Measurements from ENCODE around the gene BABAM2. TPM values are rescaled to one million over a fixed set of nuclear protein-coding genes. Genes with fewer than 3 reads are reported as not detected.

Gene BABAM2
- polyA plus RNA-seq, 4 donors = 30.1 to 59.3 (median 55.6) TPM

GRCh38 chr2:28268386-28268785, 377.9 kb downstream of the BABAM2 start:
- DNase-seq (ENCODE audit: low read depth in 4 of 4, low spot score in 3 of 4) = no peak

DNA sequence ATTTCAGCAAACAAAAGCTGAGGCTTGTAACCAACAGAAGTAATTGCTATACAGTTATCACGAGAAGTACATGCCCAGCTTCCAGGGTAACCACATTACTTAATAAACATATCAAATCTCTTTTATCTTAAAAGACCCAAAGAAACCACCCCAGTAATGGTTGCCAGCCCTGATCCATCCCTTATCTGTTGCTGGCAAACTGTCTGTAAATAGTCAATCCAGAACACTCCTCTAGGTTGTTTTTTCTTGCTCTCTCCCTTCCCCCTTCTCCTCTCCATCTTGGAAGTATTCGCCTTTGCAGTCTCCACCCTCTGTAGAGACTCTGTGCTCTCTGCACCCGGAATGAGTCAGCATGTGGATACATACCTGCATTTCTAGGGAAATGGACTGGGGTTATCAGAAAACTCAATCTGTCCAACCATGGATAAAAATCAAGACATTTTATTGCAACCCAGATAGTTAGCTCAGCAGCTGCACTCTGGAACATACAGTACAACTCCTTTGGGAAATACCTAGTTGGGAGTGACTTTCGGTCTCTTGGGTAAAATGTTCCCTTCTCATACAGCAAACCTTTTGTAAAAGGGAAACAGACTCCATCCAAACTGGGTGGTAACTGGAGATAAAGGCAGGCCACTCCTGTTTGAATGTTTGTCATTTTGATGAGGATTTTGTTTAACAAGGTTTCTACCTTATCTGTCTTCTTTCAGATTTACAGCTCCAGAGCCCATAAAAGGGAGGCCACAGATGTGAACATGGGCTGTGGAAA, 378.7 kb downstream of the BABAM2 start:
- no peak for DNase-seq (ENCODE audit: low read depth in 4 of 4, low spot score in 3 of 4)

- DNase-seq (ENCODE audit: low read depth in 4 of 4, low spot score in 3 of 4) = no peak
Measured at GRCh38 chr2:28270456-28271152, 380.1 kb downstream of the BABAM2 start.

DNA sequence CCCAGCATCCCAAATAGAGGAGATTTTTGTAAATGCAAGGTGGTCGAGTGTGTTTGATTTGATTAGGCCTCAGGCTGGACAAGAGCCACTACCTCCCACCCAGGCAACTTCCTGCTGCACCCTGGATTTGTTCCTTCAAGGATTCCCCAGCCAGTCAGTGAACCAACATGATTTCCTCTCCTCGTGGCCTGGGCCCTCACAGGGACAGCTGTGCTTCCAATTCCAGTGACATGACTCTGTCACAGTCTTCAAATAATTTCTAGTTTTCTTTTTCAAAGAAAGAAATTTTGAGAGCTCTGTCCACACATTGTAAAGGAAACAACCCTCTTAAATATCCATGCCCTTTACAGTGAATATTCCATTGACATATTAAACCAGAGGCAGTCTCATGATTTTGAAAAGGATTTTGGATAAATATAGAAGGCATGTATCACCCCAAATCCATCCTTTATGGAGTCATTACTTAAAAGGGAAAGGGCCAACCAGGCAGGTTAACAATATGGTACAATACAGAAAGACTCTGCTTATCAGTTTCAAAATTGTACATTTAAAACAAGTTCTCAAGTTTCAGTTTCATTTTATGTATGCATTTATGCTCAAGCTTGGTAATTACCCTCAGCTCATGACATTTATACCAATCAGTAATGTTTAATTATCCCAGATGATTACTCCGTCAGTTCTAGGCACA, 380.8 kb downstream of the BABAM2 start:
- no peak for DNase-seq (ENCODE audit: low read depth in 4 of 4, low spot score in 3 of 4)

- no peak for DNase-seq (ENCODE audit: low read depth in 4 of 4, low spot score in 3 of 4)
Measured at GRCh38 chr2:28271919-28272250, 381.4 kb downstream of the BABAM2 start.

DNA sequence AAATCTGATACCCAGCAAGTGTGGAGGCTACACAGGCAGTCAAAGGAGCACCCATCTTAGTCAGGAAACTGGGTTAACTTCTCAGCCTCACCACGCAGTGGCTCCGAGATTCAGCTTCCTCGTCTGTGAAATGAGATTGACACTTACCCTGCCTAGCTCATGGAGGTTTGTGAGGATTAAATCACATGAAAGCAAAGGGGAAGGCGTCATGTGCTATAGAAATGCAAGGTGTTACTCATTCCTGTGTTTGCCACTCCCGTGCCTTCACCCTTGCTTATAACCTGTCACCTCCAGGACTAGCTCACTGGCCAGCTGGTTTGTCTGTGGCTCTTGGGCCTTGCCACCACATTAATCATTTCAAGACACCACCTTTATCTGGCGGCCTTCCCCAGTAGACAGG, 383.2 kb downstream of the BABAM2 start:
- DNase-seq (ENCODE audit: low read depth in 4 of 4, low spot score in 3 of 4) = no peak

GRCh38 chr2:28274911-28275685, 384.6 kb downstream of the BABAM2 start:
- no peak for DNase-seq (ENCODE audit: low read depth in 4 of 4, low spot score in 3 of 4)

GRCh38 chr2:28276076-28276618, 385.6 kb downstream of the BABAM2 start:
- no peak for DNase-seq (ENCODE audit: low read depth in 4 of 4, low spot score in 3 of 4)

DNA sequence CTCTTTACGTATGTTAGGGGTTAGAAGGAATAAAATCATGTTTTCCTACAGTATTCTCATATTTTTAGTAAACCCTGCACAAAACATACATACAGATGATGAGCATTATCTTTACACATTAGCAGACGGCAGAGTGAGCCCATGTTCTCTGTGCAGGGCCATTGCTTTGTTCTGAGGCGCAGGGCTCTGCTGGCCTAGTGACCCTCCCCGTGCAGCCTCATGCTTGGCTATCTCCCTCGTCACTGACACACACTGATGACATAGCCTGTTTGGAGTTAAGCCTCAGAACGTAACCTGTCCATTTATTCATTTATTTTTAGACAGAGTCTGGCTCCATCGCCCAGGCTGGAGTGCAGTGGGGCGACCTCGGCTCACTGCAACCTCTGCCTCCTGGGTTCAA, 386.3 kb downstream of the BABAM2 start:
- DNase-seq (ENCODE audit: low read depth in 4 of 4, low spot score in 3 of 4) = no peak

- DNase-seq (ENCODE audit: low read depth in 4 of 4, low spot score in 3 of 4) = no peak
Measured at GRCh38 chr2:28277466-28277865, 386.9 kb downstream of the BABAM2 start.

DNA sequence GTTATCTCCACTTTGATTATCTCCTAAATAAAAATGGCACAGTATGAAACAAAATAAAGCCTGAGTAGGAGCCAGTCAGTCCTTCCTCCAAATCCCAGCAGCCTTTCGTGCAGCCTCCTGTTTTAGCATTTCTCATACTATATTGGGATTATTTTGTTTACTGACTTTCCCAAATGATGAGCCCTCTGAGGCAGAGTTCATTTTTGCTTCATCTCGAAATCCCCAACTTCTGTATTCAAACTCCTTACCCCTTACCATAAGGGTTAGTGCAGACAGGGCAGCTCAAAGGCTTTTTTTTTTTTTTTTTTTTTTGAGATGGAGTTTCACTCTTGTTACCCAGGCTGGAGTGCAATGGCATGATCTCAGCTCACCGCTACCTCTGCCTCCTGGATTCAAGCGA, 388.8 kb downstream of the BABAM2 start:
- no peak for DNase-seq (ENCODE audit: low read depth in 4 of 4, low spot score in 3 of 4)

DNA sequence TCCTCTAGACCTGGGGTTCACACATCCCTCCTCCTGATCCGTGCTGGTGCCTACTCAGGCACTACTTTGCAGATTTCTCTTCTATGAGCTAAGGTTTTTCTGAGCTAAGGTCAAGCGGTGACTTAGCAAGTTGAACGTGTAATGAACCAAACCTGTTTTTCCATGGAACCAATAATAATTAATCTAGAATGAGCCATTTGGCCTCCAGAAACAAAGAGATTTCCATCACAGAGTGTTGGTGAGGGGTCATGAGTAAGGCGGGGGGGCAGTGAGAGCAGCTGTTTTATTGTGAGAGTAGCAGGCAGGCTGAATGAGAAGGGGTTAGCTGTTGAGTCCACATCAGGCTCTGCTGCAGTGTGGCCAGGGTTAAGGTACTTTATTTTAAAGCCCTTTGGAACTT, 390.1 kb downstream of the BABAM2 start:
- peak in 2 of 4 donors; percentile 41 to 47 for DNase-seq (ENCODE audit: low read depth in 4 of 4, low spot score in 3 of 4)

DNA sequence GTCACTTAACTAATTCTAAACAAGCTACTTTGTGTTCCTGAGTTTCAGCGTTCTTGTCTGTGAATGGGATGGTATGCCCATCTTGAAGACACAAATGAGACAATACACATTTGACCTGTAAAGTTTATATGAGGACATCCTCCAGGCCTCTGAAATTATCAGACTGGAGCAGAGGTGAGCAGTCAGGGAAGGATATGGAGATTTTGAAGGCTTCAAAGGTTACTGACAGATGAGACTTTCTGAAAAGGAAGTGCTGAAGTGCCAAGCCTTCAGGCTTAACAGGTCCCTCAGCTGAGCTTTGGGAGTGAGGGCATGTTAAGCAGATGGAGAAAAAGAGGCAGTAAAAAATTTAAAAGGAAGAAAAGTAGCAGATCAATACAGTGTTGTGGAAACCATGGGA, 391.2 kb downstream of the BABAM2 start:
- no peak for DNase-seq (ENCODE audit: low read depth in 4 of 4, low spot score in 3 of 4)

GRCh38 chr2:28282248-28282647, 391.7 kb downstream of the BABAM2 start:
- no peak for DNase-seq (ENCODE audit: low read depth in 4 of 4, low spot score in 3 of 4)

- no peak for DNase-seq (ENCODE audit: low read depth in 4 of 4, low spot score in 3 of 4)
Measured at GRCh38 chr2:28282861-28283646, 392.5 kb downstream of the BABAM2 start.

GRCh38 chr2:28283861-28284260, 393.3 kb downstream of the BABAM2 start:
- no peak for DNase-seq (ENCODE audit: low read depth in 4 of 4, low spot score in 3 of 4)

DNA sequence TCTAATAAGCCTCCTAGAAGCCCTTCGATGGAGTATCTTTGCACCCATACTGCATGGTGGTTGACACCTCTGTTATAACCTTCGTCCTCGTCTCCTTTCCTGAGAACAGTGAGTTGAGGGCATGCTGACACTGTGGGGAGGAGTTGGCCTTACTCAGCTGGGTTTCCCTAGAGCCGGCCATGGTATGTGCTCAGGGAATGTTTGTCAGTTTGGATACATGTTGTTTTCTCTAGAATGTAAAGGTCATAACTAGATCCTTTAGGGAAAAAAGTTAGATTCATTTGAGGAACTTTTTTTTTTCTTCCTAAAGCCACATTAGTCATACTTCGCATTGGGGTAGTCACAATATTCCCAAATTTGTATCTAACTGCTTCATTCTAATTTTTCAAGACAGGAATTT, 396.1 kb downstream of the BABAM2 start:
- DNase-seq (ENCODE audit: low read depth in 4 of 4, low spot score in 3 of 4) = no peak

DNA sequence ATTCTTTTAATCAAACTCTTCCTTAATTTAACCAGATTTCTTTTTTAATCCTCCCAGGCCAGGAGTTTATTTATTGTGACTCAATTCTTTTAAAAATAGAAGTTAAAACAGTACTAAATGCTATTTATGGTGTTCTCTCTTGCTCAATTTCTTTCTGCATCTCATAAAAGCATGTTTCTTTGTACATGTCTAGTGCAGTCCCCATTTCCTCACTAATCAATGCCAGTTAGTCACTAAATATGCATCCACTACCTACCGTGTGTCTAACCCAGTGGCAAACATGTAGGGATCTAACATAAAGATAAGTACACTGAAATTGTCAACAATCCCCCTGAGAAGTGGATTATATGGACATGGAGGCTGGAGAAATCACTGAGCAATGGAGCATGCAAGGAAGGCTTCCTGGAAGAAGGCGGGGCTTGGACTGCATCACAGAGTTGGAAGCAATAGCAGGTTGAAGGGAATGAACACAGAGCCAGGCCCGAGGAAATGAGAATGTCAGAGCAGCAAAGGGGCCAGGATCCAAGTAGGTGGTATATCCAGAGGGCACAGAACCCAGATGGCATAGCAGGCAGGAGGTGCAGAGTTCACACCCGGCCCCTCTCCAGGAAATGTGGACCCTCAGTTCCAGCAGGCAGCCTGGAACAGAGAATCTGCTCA, 396.9 kb downstream of the BABAM2 start:
- DNase-seq (ENCODE audit: low read depth in 4 of 4, low spot score in 3 of 4) = no peak

GRCh38 chr2:28288620-28289019, 398.1 kb downstream of the BABAM2 start:
- no peak for DNase-seq (ENCODE audit: low read depth in 4 of 4, low spot score in 3 of 4)

All from left renal pelvis (tissue), 4 donors.